ENCODE measurements around the gene STK11IP. TPM values are rescaled to one million over a fixed set of nuclear protein-coding genes. Genes with fewer than 3 reads are reported as not detected.

The STK11IP gene
- total RNA-seq, 2 donors from 2014 or later: 27.9 to 35.5 TPM

DNA sequence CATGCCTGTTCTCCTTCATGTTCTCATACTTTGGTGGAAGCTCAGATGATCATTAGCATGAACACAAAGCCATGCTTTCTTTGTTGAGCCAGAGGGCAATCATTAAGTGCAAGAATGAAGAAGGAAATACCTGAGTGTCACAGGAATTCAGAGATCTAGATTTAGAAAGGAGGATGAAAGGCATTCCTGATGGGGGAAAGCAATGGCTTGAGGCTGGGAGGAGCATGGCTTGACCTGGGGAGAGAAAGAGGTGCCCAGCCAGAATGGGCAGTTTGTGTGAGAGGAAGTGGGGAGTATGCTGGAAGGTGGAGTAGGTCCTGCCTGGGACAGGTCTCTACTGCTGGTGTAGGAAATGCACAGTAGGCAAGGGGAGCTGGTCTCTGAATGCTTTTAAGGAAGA lies 64.9 kb downstream of the STK11IP start:
- DNase-seq: no peak
- intact Hi-C loops (cut with DNase I, micrococcal nuclease): no loop called here
- no peak for ATAC-seq

DNA sequence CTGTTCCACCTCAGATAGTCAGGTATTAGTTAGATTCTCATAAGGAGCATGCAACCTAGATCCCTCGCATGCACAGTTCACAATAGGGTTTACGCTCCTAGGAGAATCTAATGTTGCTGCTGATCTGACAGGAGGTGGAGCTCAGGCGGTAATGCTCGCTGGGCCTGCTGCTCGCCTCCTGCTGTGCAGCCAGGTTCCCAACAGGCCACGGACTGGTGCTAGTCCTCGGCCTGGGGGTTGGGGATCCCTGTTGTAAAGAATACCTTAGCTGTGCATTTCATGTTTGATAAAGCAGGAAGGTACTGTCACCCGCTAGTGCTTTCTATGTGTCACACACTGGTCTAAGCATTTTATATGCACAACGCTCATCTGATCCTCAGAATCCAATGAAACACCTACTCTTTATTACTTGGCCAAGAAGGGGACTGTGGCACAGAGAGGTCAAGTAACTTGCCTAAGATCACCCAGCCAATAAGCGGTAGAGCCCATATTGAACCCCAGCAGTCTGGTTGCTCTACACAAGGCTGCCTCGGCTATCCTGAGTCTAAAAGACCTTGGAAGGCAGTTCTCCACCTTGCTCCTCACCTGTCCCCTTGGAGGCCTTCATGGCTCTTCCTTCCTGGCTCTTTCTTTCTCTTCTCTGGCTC lies 65.6 kb downstream of the STK11IP start:
- ATAC-seq (no peak), DNase-seq (no peak)
- intact Hi-C loops (cut with DNase I, micrococcal nuclease): no loop called here

DNA sequence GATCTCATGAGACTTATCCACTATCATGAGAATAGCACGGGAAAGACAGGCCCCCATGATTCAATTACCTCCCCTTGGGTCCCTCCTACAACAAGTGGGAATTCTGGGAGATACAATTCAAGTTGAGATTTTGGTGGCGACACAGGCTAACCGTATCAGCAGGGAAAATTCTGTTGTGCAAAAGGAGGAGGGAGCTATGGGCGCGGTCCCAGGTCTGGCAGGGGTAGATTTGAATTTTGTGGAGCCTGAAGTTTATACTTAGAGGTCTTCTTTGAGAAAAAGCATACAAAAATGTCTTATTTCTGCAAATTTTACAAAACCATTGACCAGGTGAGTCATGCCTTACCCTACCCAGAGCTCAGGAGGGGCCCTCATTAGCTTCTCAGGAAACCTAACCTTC lies 66.4 kb downstream of the STK11IP start:
- DNase-seq (no peak), ATAC-seq (no peak)
- intact Hi-C loops (cut with DNase I, micrococcal nuclease): no loop called here

DNA sequence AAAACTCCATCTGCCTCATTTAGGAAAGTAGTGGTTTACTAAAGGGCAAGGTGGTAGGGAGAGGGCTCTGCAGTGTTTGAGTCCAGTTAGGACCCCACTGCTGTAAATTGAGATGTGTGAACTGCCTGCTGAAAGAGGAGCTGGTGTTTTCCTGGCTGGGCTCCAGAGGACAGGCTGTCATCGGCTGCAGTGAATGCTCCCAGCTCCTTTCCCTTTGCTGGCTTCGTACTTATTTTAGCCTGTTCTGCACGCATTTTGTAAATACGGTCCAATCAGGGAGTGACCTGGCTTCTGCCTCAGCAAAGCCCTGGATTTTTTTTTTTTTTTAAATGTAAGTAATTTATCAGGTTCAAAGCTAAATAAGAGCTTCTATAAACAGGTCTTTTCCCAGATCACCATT lies 67.3 kb downstream of the STK11IP start:
- DNase-seq (peak in 1 of 2 donors; percentile 40), ATAC-seq (no peak)
- intact Hi-C loops (cut with DNase I, micrococcal nuclease): no loop called here

DNA sequence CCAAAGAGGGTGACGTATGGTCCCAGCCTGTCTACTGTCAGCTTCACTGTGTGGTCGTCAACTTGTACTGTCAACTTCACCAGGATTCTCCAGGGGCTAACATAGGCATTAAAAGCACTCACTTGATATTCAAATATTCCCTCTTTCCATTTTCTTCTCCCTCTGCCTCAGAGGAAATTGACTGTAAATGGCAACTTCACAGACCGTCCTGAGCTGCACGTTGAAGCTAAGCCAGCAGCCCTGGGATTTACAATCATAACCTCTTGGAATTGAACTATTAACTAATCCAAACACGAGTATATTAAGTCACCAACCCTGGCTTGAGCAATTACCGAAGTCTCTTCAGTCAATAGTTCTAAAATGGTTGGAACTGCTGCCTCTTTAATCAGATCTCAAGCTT lies 68.3 kb downstream of the STK11IP start:
- DNase-seq (no peak), ATAC-seq (no peak)
- intact Hi-C loops (cut with DNase I, micrococcal nuclease): no loop called here

Small RNAs within 50 kb of the gene (microRNA-seq; reads per million reads assigned to microRNA genes)
- 0 reads per million in 2 donors for gene MIR3132

Other genes starting within 250 kb of the STK11IP start
- 100 to 1,000 TPM in 1 of 2 donors, 10 to 100 TPM in 1; 94.2 to 130 TPM for gene DNPEP, start 209.9 kb upstream of the STK11IP start, total RNA-seq
- gene DES, start 179.5 kb upstream of the STK11IP start, total RNA-seq: 100 to 1,000 TPM in 1 of 2 donors, 10 to 100 TPM in 1; 18.5 to 706 TPM
- gene SPEG, start 163.0 kb upstream of the STK11IP start, total RNA-seq: 10 to 100 TPM in 1 of 2 donors, 1 to 10 TPM in 1; 2.9 to 29.4 TPM
- 10 to 100 TPM; 44.8 to 56.1 TPM for gene GMPPA, start 99.0 kb upstream of the STK11IP start, total RNA-seq
- gene ASIC4, start 83.4 kb upstream of the STK11IP start, total RNA-seq: not detected
- gene CHPF, start 54.0 kb upstream of the STK11IP start, total RNA-seq: 10 to 100 TPM; 27.8 to 37.2 TPM
- 1 to 10 TPM; 1.4 to 1.6 TPM for gene TMEM198, start 53.8 kb upstream of the STK11IP start, total RNA-seq
- 10 to 100 TPM; 11.0 to 11.9 TPM for gene OBSL1, start 26.3 kb upstream of the STK11IP start, total RNA-seq
- gene INHA, start 25.5 kb upstream of the STK11IP start, total RNA-seq: not detected
- 1 to 10 TPM in 1 of 2 donors, under 1 TPM in 1; 0.24 to 1.2 TPM for gene SLC4A3, start 29.8 kb downstream of the STK11IP start, total RNA-seq

Data from left colon (tissue), 2 donors.